Lower leg skin (tissue), 3 donors: ENCODE measurements around the gene SNAPC5.
"Not testable (repeated sequence)": the region's sequence is repeated elsewhere in the genome, so short reads cannot be mapped to it uniquely, and the experiment has no call there.

Experiments
- CTCF ChIP-seq, 3 donors: fragments of 450-650 bp; IDR thresholded peaks; one replicate each; pipeline ENCODE4 v1.5.1; 2016; ENCODE audit warnings: antibody characterized with exemption in 3 of 3, mild to moderate bottlenecking in 3 of 3, moderate library complexity in 2 of 3
- POLR2A ChIP-seq, 2 donors: fragments of 450-650 bp; IDR thresholded peaks; one replicate each; pipeline ENCODE4 v1.6.1; 2016 to 2017; ENCODE audit warnings: antibody characterized with exemption in 2 of 2, mild to moderate bottlenecking in 1 of 2, moderate library complexity in 1 of 2

GRCh38 chr15:66467162-66468040, 30.2 kb downstream of the SNAPC5 start:
- not testable (repeated sequence) for TF ChIP-seq CTCF, POLR2A (IDR thresholded peaks at IDR 0.05)
